ENCODE results near the gene SPINK5.

GRCh38 chr5:148141645-148142044 lies 77.9 kb downstream of the SPINK5 start:
- no peak for TF ChIP-seq POLR2A (IDR thresholded peaks at IDR 0.05)
- TF ChIP-seq CTCF (IDR thresholded peaks at IDR 0.05) = no peak
- TF ChIP-seq EP300 (IDR thresholded peaks at IDR 0.05) = no peak

All from tibial nerve (tissue), 4 donors.